HepG2 (cell line): ENCODE measurements around the gene ARGLU1. TPM values are rescaled to one million over a fixed set of nuclear protein-coding genes. Genes with fewer than 3 reads are reported as not detected.

ENCODE experiments used
- CEBPB ChIP-seq: IDR thresholded peaks from 2 replicates; pipeline ENCODE4 v1.6.1; 2011; ENCODE audit warnings: low read depth, low read length, improper control_type of control experiment, borderline replicate concordance
- CEBPG ChIP-seq: IDR thresholded peaks from 2 replicates; pipeline ENCODE4 v1.6.1; 2016
- CHD4 ChIP-seq: fragments of 200-600 bp; sonication (generic); IDR thresholded peaks from 2 replicates; pipeline ENCODE4 v1.7.0; 2017; ENCODE audit warnings: mild to moderate bottlenecking, low read length, borderline replicate concordance
- DR1 ChIP-seq: sonication (generic); formaldehyde crosslinking; IDR thresholded peaks from 2 replicates; pipeline ENCODE4 v1.8.0; 2021; ENCODE audit warnings: mild to moderate bottlenecking, missing genetic modification reagents, inconsistent platforms
- HNF4A ChIP-seq: sonication (generic); formaldehyde crosslinking; IDR thresholded peaks from 2 replicates; pipeline ENCODE4 v1.4.0; 2020; ENCODE audit warnings: missing genetic modification reagents
- NR2F6 ChIP-seq, 2 experiments: IDR thresholded peaks; 2 replicates each; pipeline ENCODE4 v1.6.1; 2016; ENCODE audit warnings: antibody characterized with exemption in 1 of 2, mild to moderate bottlenecking in 1 of 2
- PAX8 ChIP-seq: sonication (generic); formaldehyde crosslinking; IDR thresholded peaks from 2 replicates; pipeline ENCODE4 v1.8.0; 2022; ENCODE audit warnings: mild to moderate bottlenecking, missing genetic modification reagents, borderline replicate concordance
- POLR2A ChIP-seq, 2 experiments: IDR thresholded peaks; 2 replicates each; pipeline ENCODE4 v1.6.1; 2011; ENCODE audit warnings: low read depth in 2 of 2, low read length in 2 of 2, mild to moderate bottlenecking in 1 of 2, moderate library complexity in 1 of 2; ENCODE audit not compliant: insufficient read depth in 1 of 2
- RARA ChIP-seq: IDR thresholded peaks from 2 replicates; pipeline ENCODE4 v1.6.1; 2016; ENCODE audit warnings: missing genetic modification reagents, missing compliant biosample characterization
- SAP130 ChIP-seq: IDR thresholded peaks from 2 replicates; pipeline ENCODE4 v1.6.1; 2016; ENCODE audit warnings: low read depth
- SP1 ChIP-seq, 2 experiments: fragments of 450-650 bp in 1 of 2; sonication (generic) in 1 of 2; formaldehyde crosslinking in 1 of 2; IDR thresholded peaks; 2 replicates each; pipeline versions ENCODE4 v1.4.0 to v1.6.1; 2016 to 2020; ENCODE audit warnings: missing genetic modification reagents in 1 of 2
- SP4 ChIP-seq: sonication (generic); formaldehyde crosslinking; IDR thresholded peaks from 2 replicates; pipeline ENCODE4 v1.8.1; 2023; ENCODE audit warnings: mild to moderate bottlenecking, missing genetic modification reagents
- ZBTB43 ChIP-seq: sonication (generic); formaldehyde crosslinking; conservative IDR thresholded peaks from 2 replicates; pipeline ENCODE4 v1.4.0; 2020; ENCODE audit warnings: missing genetic modification reagents
- ZNF362 ChIP-seq: sonication (generic); formaldehyde crosslinking; IDR thresholded peaks from 2 replicates; pipeline ENCODE4 v1.4.0; 2020; ENCODE audit warnings: missing genetic modification reagents, mild to moderate bottlenecking, borderline replicate concordance
- ZNF501 ChIP-seq: sonication (generic); formaldehyde crosslinking; IDR thresholded peaks from 2 replicates; pipeline ENCODE4 v1.5.1; 2020; ENCODE audit warnings: mild to moderate bottlenecking, moderate library complexity, missing genetic modification reagents
- ZNF503 ChIP-seq: sonication (generic); formaldehyde crosslinking; IDR thresholded peaks from 2 replicates; pipeline ENCODE4 v1.4.0; 2020; ENCODE audit warnings: missing genetic modification reagents
- ZNF510 ChIP-seq: sonication (generic); formaldehyde crosslinking; IDR thresholded peaks from 2 replicates; pipeline ENCODE4 v1.4.0; 2020; ENCODE audit warnings: low read depth, mild to moderate bottlenecking, missing genetic modification reagents
- ZNF615 ChIP-seq: sonication (generic); formaldehyde crosslinking; IDR thresholded peaks from 2 replicates; pipeline ENCODE4 v1.5.0; 2020; ENCODE audit warnings: mild to moderate bottlenecking, missing genetic modification reagents, borderline replicate concordance
- polyA plus RNA-seq, 8 experiments: library from polyadenylated mRNA; depleted of rRNA in 3 of 8; stranded (reverse) in 7 of 8; unstranded in 1 of 8; fragments of >200 nt; fragmentation: Illumina TruSeq in 4 of 8; extraction: Trizol in 4 of 8; gene quantifications; 2 replicates each; pipeline versions ENCODE4 v1.2.1 to v1.2.3, GENCODE V29; 2011 to 2016; ENCODE audit warnings: low read depth in 4 of 8, missing spikeins in 1 of 8, mixed read lengths in 1 of 8; ENCODE audit not compliant: insufficient read depth in 1 of 8
- total RNA-seq, 5 experiments: library from RNA; depleted of rRNA; stranded (reverse); fragments of >200 nt; fragmentation: Illumina TruSeq; extraction: Trizol; gene quantifications; 2 replicates each; pipeline ENCODE4 v1.2.3, GENCODE V29; 2016; ENCODE audit warnings: low read depth in 1 of 5
- TF ChIP-seq, protein P1 (sequence below): IDR thresholded peaks from 2 replicates; pipeline ENCODE4 v1.6.1; 2016; ENCODE audit warnings: low read depth, missing genetic modification reagents, missing compliant biosample characterization

The ARGLU1 gene
- total and polyA plus RNA-seq, 2 of the 13 experiments (the other 11 are each of a cell fraction or from before 2014, with no cell fraction given): 47.1 to 70.6 TPM

- TF ChIP-seq DR1 (CRISPR knock-in tag) (no peak), SAP130 (peak; percentile 6; the same call in 1 of the 2 replicates), NR2F6 (IDR thresholded peaks at IDR 0.05) (no peak; the same call in 1 of the 2 replicates), NR2F6 (CRISPR knock-in tag; IDR thresholded peaks at IDR 0.05) (peak; percentile 39; the same call in 1 of the 2 replicates), SP4 (0 out of 2 replicates have a peak, but pooled peaks have one; percentile 12), RARA (CRISPR knock-in tag) (peak; percentile 83), ZNF362 (CRISPR knock-in tag) (peak; percentile 16; the same call in 1 of the 2 replicates), ZNF503 (peak; percentile 17; the same call in 1 of the 2 replicates), ZNF615 (CRISPR knock-in tag) (0 out of 2 replicates have a peak, but pooled peaks have one; percentile 19), ZNF501 (0 out of 2 replicates have a peak, but pooled peaks have one; percentile 13), ZNF510 (0 out of 2 replicates have a peak, but pooled peaks have one; percentile 9), PAX8 (CRISPR knock-in tag) (no peak), CEBPB (peak; percentile 65; the same call in 1 of the 2 replicates), CHD4 (peak; percentile 75; the same call in 1 of the 2 replicates), CEBPG (CRISPR knock-in tag) (peak; percentile 28), POLR2A (IDR thresholded peaks at IDR 0.05; ENCODE audit: insufficient read depth in 1 of 2, low read depth in 2 of 2, low read length in 2 of 2) (no peak), SP1 (IDR thresholded peaks at IDR 0.05) (no peak), SP1 (CRISPR knock-in tag; IDR thresholded peaks at IDR 0.05) (0 out of 2 replicates have a peak, but pooled peaks have one; percentile 1), ZBTB43 (CRISPR knock-in tag) (0 out of 2 replicates have a peak, but pooled peaks have one; percentile 3), HNF4A (peak; percentile 27; the same call in 1 of the 2 replicates)
- TF ChIP-seq, protein P1, sequence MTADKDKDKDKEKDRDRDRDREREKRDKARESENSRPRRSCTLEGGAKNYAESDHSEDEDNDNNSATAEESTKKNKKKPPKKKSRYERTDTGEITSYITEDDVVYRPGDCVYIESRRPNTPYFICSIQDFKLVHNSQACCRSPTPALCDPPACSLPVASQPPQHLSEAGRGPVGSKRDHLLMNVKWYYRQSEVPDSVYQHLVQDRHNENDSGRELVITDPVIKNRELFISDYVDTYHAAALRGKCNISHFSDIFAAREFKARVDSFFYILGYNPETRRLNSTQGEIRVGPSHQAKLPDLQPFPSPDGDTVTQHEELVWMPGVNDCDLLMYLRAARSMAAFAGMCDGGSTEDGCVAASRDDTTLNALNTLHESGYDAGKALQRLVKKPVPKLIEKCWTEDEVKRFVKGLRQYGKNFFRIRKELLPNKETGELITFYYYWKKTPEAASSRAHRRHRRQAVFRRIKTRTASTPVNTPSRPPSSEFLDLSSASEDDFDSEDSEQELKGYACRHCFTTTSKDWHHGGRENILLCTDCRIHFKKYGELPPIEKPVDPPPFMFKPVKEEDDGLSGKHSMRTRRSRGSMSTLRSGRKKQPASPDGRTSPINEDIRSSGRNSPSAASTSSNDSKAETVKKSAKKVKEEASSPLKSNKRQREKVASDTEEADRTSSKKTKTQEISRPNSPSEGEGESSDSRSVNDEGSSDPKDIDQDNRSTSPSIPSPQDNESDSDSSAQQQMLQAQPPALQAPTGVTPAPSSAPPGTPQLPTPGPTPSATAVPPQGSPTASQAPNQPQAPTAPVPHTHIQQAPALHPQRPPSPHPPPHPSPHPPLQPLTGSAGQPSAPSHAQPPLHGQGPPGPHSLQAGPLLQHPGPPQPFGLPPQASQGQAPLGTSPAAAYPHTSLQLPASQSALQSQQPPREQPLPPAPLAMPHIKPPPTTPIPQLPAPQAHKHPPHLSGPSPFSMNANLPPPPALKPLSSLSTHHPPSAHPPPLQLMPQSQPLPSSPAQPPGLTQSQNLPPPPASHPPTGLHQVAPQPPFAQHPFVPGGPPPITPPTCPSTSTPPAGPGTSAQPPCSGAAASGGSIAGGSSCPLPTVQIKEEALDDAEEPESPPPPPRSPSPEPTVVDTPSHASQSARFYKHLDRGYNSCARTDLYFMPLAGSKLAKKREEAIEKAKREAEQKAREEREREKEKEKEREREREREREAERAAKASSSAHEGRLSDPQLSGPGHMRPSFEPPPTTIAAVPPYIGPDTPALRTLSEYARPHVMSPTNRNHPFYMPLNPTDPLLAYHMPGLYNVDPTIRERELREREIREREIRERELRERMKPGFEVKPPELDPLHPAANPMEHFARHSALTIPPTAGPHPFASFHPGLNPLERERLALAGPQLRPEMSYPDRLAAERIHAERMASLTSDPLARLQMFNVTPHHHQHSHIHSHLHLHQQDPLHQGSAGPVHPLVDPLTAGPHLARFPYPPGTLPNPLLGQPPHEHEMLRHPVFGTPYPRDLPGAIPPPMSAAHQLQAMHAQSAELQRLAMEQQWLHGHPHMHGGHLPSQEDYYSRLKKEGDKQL (CRISPR knock-in tag): 0 out of 2 replicates have a peak, but pooled peaks have one; percentile 9
These were observed 514 bp upstream of the ARGLU1 start (continued) for GRCh38 chr13:106568299-106569003.
